IPS-NIHi7 (cell line): Measurements from ENCODE around the gene NTRK2.
A peak's percentile ranks its signal among the peaks of the same experiment; 100 is the strongest.

Experiments
- DNase-seq: peaks from one replicate; pipeline ENCODE4 v3.0.0; 2012; ENCODE audit warnings: mixed read lengths; ENCODE audit errors: extremely low spot score

NTRK2 gene

GRCh38 chr9:84850830-84851392, 181.4 kb downstream of the NTRK2 start:
- no peak for DNase-seq

- DNase-seq: peak; percentile 71
Measured at GRCh38 chr9:84851935-84852585, 182.5 kb downstream of the NTRK2 start.

GRCh38 chr9:84852617-84853301, 183.2 kb downstream of the NTRK2 start:
- DNase-seq: no peak

- no peak for DNase-seq
Measured at GRCh38 chr9:84856181-84856632, 186.7 kb downstream of the NTRK2 start.

GRCh38 chr9:84857211-84857610, 187.7 kb downstream of the NTRK2 start:
- DNase-seq: no peak

GRCh38 chr9:84858364-84858763, 188.8 kb downstream of the NTRK2 start:
- DNase-seq: no peak

GRCh38 chr9:84860249-84861115, 191.0 kb downstream of the NTRK2 start:
- DNase-seq: no peak

- DNase-seq: no peak
Measured at GRCh38 chr9:84861455-84861854, 191.9 kb downstream of the NTRK2 start.

GRCh38 chr9:84862308-84862707, 192.8 kb downstream of the NTRK2 start:
- DNase-seq: no peak

GRCh38 chr9:84862810-84863287, 193.3 kb downstream of the NTRK2 start:
- peak; percentile 83 for DNase-seq

GRCh38 chr9:84863372-84863771, 193.8 kb downstream of the NTRK2 start:
- DNase-seq: no peak

- no peak for DNase-seq
Measured at GRCh38 chr9:84866396-84867175, 197.1 kb downstream of the NTRK2 start.

- DNase-seq: no peak
Measured at GRCh38 chr9:84867186-84867585, 197.7 kb downstream of the NTRK2 start.

- no peak for DNase-seq
Measured at GRCh38 chr9:84869091-84869490, 199.6 kb downstream of the NTRK2 start.

- DNase-seq: no peak
Measured at GRCh38 chr9:84871983-84872382, 202.5 kb downstream of the NTRK2 start.

GRCh38 chr9:84874022-84874421, 204.5 kb downstream of the NTRK2 start:
- no peak for DNase-seq

- DNase-seq: no peak
Measured at GRCh38 chr9:84874596-84874995, 205.1 kb downstream of the NTRK2 start.

- no peak for DNase-seq
Measured at GRCh38 chr9:84875193-84875592, 205.7 kb downstream of the NTRK2 start.

- DNase-seq: no peak
Measured at GRCh38 chr9:84879631-84880030, 210.1 kb downstream of the NTRK2 start.

GRCh38 chr9:84880835-84881234, 211.3 kb downstream of the NTRK2 start:
- no peak for DNase-seq

- no peak for DNase-seq
Measured at GRCh38 chr9:84886866-84887265, 217.3 kb downstream of the NTRK2 start.
